Measurements from ENCODE around the gene DMXL1.

DNA sequence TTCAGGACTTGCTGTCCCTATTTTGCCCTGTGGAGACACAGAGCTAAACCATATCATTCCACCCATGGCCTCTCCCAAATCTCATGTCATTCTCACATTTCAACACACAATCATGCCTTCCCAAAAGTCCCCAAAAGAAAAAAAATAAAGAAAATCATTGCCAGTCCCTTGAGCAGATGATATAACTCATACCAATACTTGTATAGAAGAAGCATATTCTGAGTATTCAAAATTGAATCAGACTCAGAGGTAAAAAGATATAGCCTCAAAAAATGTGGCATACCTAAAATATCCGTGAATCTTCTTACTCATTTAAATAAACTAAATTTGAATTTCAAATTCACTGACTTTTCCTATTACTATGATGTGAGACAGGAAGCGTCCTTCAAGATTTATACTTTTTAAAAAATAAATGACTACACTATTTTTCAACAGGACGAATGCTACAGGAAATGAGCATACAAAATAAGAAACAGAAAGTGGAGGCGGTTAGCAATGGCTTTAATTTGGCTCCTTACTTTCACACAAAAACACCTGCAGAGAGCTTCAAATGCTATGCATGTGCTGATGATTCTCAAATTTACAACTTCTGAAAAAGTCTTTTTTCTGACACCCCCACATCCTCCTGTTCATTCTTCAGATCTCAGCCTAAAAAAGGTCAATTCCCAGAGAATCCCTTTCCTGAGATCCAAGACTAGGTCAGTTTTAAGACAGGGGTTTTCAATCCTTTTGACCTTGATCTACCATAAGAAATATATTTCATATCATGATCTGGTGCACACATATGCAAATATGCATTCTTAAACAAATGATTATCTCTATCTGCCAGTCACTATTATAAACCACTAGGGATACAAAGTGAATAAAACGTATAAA lies 39.6 kb upstream of the DMXL1 start:
- no peak for TF ChIP-seq ZBTB7A (IDR thresholded peaks at IDR 0.05; ENCODE audit: low read depth)
- TF ChIP-seq RAD21 (IDR thresholded peaks at IDR 0.05; ENCODE audit: low read depth), result no peak
- no peak for TF ChIP-seq YY1 (IDR thresholded peaks at IDR 0.05; ENCODE audit: low read depth)

Measured in Ishikawa (cell line).